RWPE1 (cell line): Measurements from ENCODE around the gene SLC6A9.
A peak's percentile ranks its signal among the peaks of the same experiment; 100 is the strongest.

Source experiments
- CTCF ChIA-PET: fragments of 350-600 bp; sonication (Branson Sonifier 250); formaldehyde crosslinking; extraction: SDS; loops from one replicate; lab custom pipeline; 2021; lab: Yijun Ruan, JAX
- POLR2A ChIA-PET: fragments of 400-600 bp; formaldehyde crosslinking; extraction: SDS; loops from one replicate; lab custom pipeline; 2020; ENCODE audit warnings: antibody characterized with exemption; ENCODE audit not compliant: low non-redundant PET; lab: Yijun Ruan, JAX
- DNase-seq: peaks from one replicate; pipeline ENCODE4 v3.0.0; 2012; ENCODE audit warnings: low spot score
- H3K27ac ChIP-seq: fragments of 450-650 bp; 2 replicates; pipeline ENCODE4 v1.5.1; 2017
- TF ChIP-seq, protein P1 (sequence below): fragments of 450-650 bp; conservative IDR thresholded peaks from 2 replicates; pipeline ENCODE4 v1.5.1; 2017; ENCODE audit warnings: low read depth, mild to moderate bottlenecking

Gene SLC6A9

DNA sequence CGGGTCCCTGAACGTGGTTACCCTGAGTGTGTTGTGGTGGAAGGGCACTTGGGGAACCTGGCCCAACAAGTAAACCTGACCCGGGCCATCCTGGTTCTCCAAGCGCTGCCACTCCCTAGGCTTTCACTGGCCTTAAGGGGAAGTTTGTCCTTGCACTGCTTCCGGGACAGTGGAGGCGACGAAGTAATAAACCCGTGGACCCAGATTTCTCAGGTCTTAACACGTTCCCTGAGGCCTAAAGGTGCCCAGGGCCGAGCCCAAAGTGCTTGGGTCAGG is 40.1 kb downstream of the SLC6A9 start:
- ChIA-PET CTCF (interaction anchor here (0.6 kb wide), 1 partner anchor 228 kb away, joined by 4 read pairs; no protein-coding TSS in a partner anchor), POLR2A (interaction anchor here (0.6 kb wide), 1 partner anchor 692 kb away, joined by 3 read pairs; no protein-coding TSS in a partner anchor)
- TF ChIP-seq, protein P1, sequence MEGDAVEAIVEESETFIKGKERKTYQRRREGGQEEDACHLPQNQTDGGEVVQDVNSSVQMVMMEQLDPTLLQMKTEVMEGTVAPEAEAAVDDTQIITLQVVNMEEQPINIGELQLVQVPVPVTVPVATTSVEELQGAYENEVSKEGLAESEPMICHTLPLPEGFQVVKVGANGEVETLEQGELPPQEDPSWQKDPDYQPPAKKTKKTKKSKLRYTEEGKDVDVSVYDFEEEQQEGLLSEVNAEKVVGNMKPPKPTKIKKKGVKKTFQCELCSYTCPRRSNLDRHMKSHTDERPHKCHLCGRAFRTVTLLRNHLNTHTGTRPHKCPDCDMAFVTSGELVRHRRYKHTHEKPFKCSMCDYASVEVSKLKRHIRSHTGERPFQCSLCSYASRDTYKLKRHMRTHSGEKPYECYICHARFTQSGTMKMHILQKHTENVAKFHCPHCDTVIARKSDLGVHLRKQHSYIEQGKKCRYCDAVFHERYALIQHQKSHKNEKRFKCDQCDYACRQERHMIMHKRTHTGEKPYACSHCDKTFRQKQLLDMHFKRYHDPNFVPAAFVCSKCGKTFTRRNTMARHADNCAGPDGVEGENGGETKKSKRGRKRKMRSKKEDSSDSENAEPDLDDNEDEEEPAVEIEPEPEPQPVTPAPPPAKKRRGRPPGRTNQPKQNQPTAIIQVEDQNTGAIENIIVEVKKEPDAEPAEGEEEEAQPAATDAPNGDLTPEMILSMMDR: no peak
- no peak for DNase-seq
- H3K27ac ChIP-seq: peak overlapping the region; percentile 87

DNA sequence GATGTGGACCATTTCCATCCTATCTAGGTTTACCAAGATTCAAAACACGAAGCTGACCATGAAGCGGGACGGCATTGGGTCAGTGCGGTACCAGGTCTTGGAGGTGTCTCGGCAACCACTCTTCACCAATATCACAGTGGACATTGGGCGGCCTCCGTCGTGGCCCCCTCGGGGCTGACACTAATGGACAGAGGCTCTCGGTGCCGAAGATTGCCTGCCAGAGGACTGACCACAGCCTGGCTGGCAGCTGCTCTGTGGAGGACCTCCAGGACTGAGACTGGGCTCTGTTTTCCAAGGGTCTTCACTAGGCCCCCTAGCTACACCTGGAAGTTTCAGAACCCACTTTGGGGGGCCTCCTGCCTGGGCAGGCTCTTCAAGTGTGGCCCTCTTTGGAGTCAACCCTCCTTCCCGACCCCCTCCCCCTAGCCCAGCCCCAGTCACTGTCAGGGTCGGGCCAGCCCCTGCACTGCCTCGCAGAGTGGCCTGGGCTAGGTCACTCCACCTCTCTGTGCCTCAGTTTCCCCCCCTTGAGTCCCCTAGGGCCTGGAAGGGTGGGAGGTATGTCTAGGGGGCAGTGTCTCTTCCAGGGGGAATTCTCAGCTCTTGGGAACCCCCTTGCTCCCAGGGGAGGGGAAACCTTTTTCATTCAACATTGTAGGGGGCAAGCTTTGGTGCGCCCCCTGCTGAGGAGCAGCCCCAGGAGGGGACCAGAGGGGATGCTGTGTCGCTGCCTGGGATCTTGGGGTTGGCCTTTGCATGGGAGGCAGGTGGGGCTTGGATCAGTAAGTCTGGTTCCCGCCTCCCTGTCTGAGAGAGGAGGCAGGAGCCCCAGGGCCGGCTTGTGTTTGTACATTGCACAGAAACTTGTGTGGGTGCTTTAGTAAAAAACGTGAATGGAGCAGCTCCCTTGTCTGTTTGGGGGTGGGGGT is 40.7 kb downstream of the SLC6A9 start:
- peak overlapping the region; percentile 87 for H3K27ac ChIP-seq
- ChIA-PET CTCF (interaction anchor here (0.6 kb wide), 2 partner anchors 56 to 227 kb away, joined by 4 read pairs; no protein-coding TSS in a partner anchor), POLR2A (interaction anchor here (0.5 to 0.9 kb wide), 3 partner anchors 10 to 693 kb away, joined by 3 read pairs; partner anchors contain the start of gene ATP6V0B)
- DNase-seq: no peak
- TF ChIP-seq, protein P1: no peak

DNA sequence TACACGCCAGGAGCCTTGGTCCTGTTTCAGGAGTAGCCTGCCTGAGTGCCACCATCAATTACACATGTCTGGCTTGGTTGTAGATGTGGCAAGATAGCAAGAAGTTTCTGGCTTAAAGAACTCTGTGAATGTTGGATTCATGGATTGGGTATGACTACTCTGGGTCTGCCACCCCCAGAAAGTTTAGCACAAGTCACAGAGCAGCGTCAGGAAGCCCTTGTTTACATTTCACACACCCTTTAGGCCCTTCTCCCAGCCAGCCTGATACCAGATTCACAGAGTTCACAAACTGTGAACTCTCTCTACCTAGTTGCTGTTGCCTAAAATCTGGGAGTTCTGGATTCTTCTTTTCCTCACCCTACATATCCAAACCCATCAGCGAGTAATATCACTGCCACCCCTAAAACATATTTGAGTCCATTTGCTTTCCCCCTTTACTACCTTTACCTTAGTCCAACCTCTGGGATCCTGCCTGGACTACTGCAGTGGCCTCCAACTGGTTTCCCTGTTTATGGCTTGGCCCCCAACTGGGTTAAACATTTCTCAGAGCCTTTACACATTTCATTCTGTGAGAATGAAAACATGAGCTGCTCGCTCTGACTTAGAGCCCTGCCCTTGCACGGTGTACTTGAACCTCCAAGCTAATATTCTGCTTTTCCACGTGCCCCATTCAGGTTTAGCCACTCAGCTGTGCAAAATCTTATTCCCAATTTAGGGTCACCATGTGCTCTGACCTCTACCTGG is 43.9 kb downstream of the SLC6A9 start:
- TF ChIP-seq, protein P1: no peak
- no peak for DNase-seq
- CTCF ChIA-PET: interaction anchor here (2.3 kb wide), 1 partner anchor 53 kb away, joined by 7 read pairs; the partner anchor contains the start of gene ARTN
- H3K27ac ChIP-seq: peak overlapping the region; percentile 58
- POLR2A ChIA-PET: no interaction called here

DNA sequence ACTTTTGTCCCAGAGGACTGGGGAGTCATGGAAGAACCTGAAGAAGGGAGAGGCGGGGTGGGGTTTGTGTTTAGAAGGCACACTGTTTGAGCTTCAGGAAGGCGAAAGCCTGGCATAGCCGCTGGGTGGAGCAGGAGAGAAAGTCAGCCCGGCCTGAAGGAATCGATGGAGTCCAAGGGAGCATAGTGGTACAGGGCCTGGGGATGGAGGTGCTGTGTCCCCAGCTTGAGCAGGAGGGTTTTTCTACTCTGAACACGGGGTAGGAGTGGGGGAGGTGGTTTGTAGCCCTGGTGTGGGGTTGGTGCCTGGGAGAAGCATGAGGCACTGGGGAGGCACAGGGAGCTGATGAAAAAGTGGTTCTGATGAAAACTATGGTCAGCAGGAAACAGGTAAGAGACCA is 44.5 kb downstream of the SLC6A9 start:
- ChIA-PET POLR2A (no interaction called here), CTCF (interaction anchor here (2.3 kb wide), 1 partner anchor 52 kb away, joined by 7 read pairs; the partner anchor contains the start of gene ARTN)
- TF ChIP-seq, protein P1: no peak
- DNase-seq: no peak
- H3K27ac ChIP-seq: peak overlapping the region; percentile 58

DNA sequence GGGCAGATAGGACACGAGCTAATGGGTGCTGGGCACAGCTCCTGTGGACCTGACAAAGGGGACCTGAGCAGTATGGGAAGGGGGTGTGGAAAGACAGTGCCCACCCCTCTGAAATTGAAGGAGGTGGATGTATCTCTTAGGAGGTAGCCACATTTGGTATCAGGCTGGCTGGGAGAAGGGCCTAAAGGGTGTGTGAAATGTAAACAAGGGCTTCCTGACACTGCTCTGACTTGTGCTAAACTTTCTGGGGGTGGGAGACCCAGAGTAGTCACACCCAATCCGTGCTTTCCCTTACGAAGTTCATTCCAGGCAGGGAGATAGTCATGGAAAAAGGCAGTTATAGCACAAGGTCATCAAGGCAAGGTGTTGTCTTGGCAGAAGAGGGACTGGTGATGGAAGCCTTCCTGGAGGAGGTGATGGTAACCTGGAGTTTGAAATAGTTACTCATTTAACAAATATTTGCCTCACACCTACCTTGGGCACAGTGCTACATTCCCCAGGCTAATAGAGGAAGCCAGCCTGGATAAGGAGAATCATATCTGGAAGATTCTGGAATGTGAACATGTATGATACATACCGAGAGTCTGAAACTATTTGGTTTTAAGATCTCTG is 45.2 kb downstream of the SLC6A9 start:
- CTCF ChIA-PET: interaction anchor here (2.3 kb wide), 1 partner anchor 52 kb away, joined by 7 read pairs; the partner anchor contains the start of gene ARTN
- TF ChIP-seq, protein P1: no peak
- POLR2A ChIA-PET: no interaction called here
- H3K27ac ChIP-seq: peak overlapping the region; percentile 94; the same call in 1 of the 2 replicates
- no peak for DNase-seq

DNA sequence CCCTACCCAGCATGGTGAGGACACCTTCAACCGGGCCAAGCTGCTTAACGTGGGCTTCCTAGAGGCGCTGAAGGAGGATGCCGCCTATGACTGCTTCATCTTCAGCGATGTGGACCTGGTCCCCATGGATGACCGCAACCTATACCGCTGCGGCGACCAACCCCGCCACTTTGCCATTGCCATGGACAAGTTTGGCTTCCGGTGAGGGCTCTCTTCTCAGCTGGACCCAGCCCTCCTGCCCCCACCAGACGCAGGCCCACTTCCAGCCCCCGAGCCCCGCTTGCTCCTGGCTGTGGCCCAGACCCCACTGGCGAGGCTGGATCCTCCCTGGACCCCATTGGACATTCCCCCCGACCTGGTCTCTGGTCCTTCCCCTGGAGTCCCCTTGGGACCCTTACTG is 46.4 kb downstream of the SLC6A9 start:
- CTCF ChIA-PET: no interaction called here
- TF ChIP-seq, protein P1: no peak
- H3K27ac ChIP-seq: peak overlapping the region; percentile 94; the same call in 1 of the 2 replicates
- POLR2A ChIA-PET: no interaction called here
- no peak for DNase-seq
